GM12865 (cell line): ENCODE results near the gene SPAG17.

Experiments used
- DNase-seq: peaks from one replicate; pipeline ENCODE4 v3.0.0; 2010; ENCODE audit warnings: low read depth
- H3K4me3 ChIP-seq: 2 replicates; pipeline ENCODE4 v1.5.1; 2011; ENCODE audit warnings: mild to moderate bottlenecking, low read depth, low read length, control low read depth
- CTCF ChIP-seq: IDR thresholded peaks from 2 replicates; pipeline ENCODE4 v1.5.1; 2011; ENCODE audit warnings: low read length, control low read depth, low read depth, inconsistent platforms; ENCODE audit not compliant: insufficient read depth; ENCODE audit errors: missing control alignments

The SPAG17 gene

GRCh38 chr1:118102445-118102844 lies 82.6 kb downstream of the SPAG17 start:
- no peak for DNase-seq
- TF ChIP-seq CTCF: no peak
- H3K4me3 ChIP-seq: no peak overlapping the region

GRCh38 chr1:118101999-118102398 lies 83.0 kb downstream of the SPAG17 start:
- H3K4me3 ChIP-seq: no peak overlapping the region
- TF ChIP-seq CTCF: no peak
- no peak for DNase-seq

GRCh38 chr1:118101515-118101844 lies 83.5 kb downstream of the SPAG17 start:
- no peak for TF ChIP-seq CTCF
- no peak overlapping the region for H3K4me3 ChIP-seq
- no peak for DNase-seq

- H3K4me3 ChIP-seq: no peak overlapping the region
- no peak for DNase-seq
- TF ChIP-seq CTCF: no peak
These were observed 84.1 kb downstream of the SPAG17 start for GRCh38 chr1:118100686-118101514.

- TF ChIP-seq CTCF: no peak
- DNase-seq: no peak
- no peak overlapping the region for H3K4me3 ChIP-seq
These were observed 85.3 kb downstream of the SPAG17 start for GRCh38 chr1:118099686-118100085.

GRCh38 chr1:118097622-118098348 lies 87.2 kb downstream of the SPAG17 start:
- no peak for DNase-seq
- no peak for TF ChIP-seq CTCF
- no peak overlapping the region for H3K4me3 ChIP-seq

GRCh38 chr1:118093017-118093416 lies 92.0 kb downstream of the SPAG17 start:
- H3K4me3 ChIP-seq: no peak overlapping the region

More at GRCh38 chr1:118093017-118093416, 92.0 kb downstream of the SPAG17 start:
- no peak for TF ChIP-seq CTCF
- no peak for DNase-seq
